CD4-positive, alpha-beta memory T cell (primary cell): Measurements from ENCODE around the gene CCDC110. TPM values are rescaled to one million over a fixed set of nuclear protein-coding genes. Genes with fewer than 3 reads are reported as not detected.

Experiments
- CTCF ChIA-PET: fragments of 350-600 bp; sonication (Branson Sonifier 250); formaldehyde crosslinking; loops from one replicate; lab custom pipeline; 2021; ENCODE audit warnings: inconsistent platforms; ENCODE audit not compliant: partially characterized antibody; lab: Charles Lee
- POLR2A ChIA-PET: fragments of 350-600 bp; sonication (Branson Sonifier 250); formaldehyde crosslinking; loops from one replicate; lab custom pipeline; 2021; ENCODE audit not compliant: partially characterized antibody; lab: Charles Lee
- DNase-seq, 5 donors: peaks; one replicate each; pipeline versions ENCODE4 v3.0.0 to v3.0.0-alpha.2; 2020 to 2022; ENCODE audit warnings: mixed read lengths in 1 of 5
- H3K27ac ChIP-seq: one replicate; pipeline ENCODE4 v1.7.0; 2013; ENCODE audit warnings: low read depth, low read length
- H3K27me3 ChIP-seq: 2 replicates; pipeline ENCODE4 v1.7.0; 2013; ENCODE audit warnings: mild to moderate bottlenecking, low read length, moderate library complexity; ENCODE audit not compliant: insufficient read depth
- H3K36me3 ChIP-seq: 2 replicates; pipeline ENCODE4 v1.7.0; 2013; ENCODE audit warnings: mild to moderate bottlenecking, low read length, moderate library complexity; ENCODE audit not compliant: insufficient read depth
- H3K4me1 ChIP-seq: 2 replicates; pipeline ENCODE4 v1.7.0; 2013; ENCODE audit warnings: mild to moderate bottlenecking, low read length, moderate library complexity; ENCODE audit not compliant: insufficient read depth
- H3K4me3 ChIP-seq, 2 donors: one replicate each; pipeline ENCODE4 v1.7.0; 2013; ENCODE audit warnings: low read length in 2 of 2, mild to moderate bottlenecking in 1 of 2
- H3K9me3 ChIP-seq, 2 donors: one replicate each; pipeline ENCODE4 v1.7.0; 2013; ENCODE audit warnings: low read length in 2 of 2, control low read depth in 1 of 2; ENCODE audit not compliant: control insufficient read depth in 1 of 2
- H3K27ac Mint-ChIP-seq, 7 donors: one replicate each; pipeline ENCODE4 v1.8.0; 2020 to 2021; ENCODE audit warnings: mixed read lengths in 7 of 7, mild to moderate bottlenecking in 6 of 7, inconsistent platforms in 3 of 7, moderate library complexity in 3 of 7
- H3K27me3 Mint-ChIP-seq, 2 donors: one replicate each; pipeline ENCODE4 v1.8.0; 2020 to 2021; ENCODE audit warnings: mixed read lengths in 2 of 2
- H3K36me3 Mint-ChIP-seq, 2 donors: one replicate each; pipeline ENCODE4 v1.8.0; 2020 to 2021; ENCODE audit warnings: mixed read lengths in 2 of 2, inconsistent platforms in 1 of 2, mild to moderate bottlenecking in 1 of 2
- H3K4me1 Mint-ChIP-seq, 4 donors: one replicate each; pipeline ENCODE4 v1.8.0; 2020 to 2021; ENCODE audit warnings: mixed read lengths in 4 of 4, mild to moderate bottlenecking in 1 of 4
- H3K4me3 Mint-ChIP-seq, 8 donors: one replicate each; pipeline ENCODE4 v1.8.0; 2020 to 2021; ENCODE audit warnings: mixed read lengths in 8 of 8, mild to moderate bottlenecking in 7 of 8, moderate library complexity in 6 of 8, inconsistent platforms in 3 of 8
- H3K9me3 Mint-ChIP-seq, 8 donors: one replicate each; pipeline ENCODE4 v1.8.0; 2020 to 2021; ENCODE audit warnings: mixed read lengths in 8 of 8, mild to moderate bottlenecking in 5 of 8, inconsistent platforms in 3 of 8, moderate library complexity in 1 of 8
- intact Hi-C: fragments of 100-400 bp; cut with micrococcal nuclease; formaldehyde crosslinking; loops from one replicate; pipeline ENCODE4 v1.15.1; 2023
- polyA plus RNA-seq, 2 donors: library from polyadenylated mRNA; unstranded; fragments of 300-500 nt; fragmentation: Illumina TruSeq; gene quantifications; one replicate each; pipeline ENCODE4 v1.2.3, GENCODE V29; 2021
- total RNA-seq, 2 experiments: library from RNA; stranded (reverse); gene quantifications; one replicate each; pipeline ENCODE4 v1.2.3, GENCODE V29; 2021

CCDC110 gene
- total and polyA plus RNA-seq, 4 experiments from 2014 or later = 0.19 to 0.90 (median 0.24) TPM; not detected in 1

DNA sequence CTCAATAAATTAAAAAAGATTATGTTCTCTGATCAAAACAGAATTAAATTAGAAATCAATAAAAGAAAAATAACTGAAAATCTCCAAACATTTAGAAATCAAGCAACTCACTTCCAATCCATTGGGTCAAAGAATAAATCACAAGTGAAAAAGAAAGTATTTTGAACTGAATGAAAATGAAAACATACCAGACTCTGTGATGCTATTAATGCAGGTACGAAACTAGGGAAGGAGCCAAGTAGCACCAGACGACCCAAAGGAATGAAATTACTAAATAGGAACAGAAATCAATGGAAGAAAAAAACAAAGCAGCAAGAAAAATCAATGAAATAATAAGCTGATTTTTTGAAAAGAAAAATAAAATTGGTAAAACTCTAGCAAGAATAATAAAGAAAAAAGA lies 15.4 kb downstream of the CCDC110 start:
- Mint-ChIP-seq H3K4me1 (no peaks in the 10 kb centered on the region), H3K27ac (no peak overlapping the region), H3K36me3 (no peaks in the 10 kb centered on the region), H3K4me3 (no peak overlapping the region), H3K9me3 (no peaks in the 10 kb centered on the region), H3K27me3 (peaks cover 9 to 15% of the 10 kb centered on the region in 2 donors)
- Histone ChIP-seq H3K4me1 (no peaks in the 10 kb centered on the region), H3K27me3 (no peaks in the 10 kb centered on the region), H3K36me3 (no peaks in the 10 kb centered on the region), H3K9me3 (no peaks in the 10 kb centered on the region), H3K4me3 (no peak overlapping the region), H3K27ac (no peak overlapping the region)
- CTCF ChIA-PET = interaction anchor here (0.8 to 1.0 kb wide), 2 partner anchors 17 to 53 kb away, joined by 3 read pairs; no protein-coding TSS in a partner anchor
- intact Hi-C loops = no loop called here
- POLR2A ChIA-PET = no interaction called here
- DNase-seq = no peak

DNA sequence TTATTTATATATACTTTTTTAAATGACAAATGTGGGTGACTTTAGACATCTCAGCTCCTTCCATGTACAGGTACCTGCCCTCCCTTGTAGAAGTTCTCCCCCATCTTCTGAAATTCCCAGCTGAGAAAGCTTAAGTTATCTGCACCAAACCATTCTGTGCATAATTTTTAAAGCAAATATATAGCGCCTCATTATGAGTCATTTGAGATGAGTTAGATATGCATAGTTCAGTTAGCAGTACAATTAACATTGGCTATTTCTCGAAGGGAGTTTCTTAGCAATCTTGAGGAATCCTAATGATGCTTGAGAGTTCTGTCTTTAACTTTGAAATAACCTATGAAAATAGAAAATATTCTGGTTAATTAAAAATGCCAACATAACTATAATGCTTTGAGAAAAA lies 26.3 kb downstream of the CCDC110 start:
- H3K4me1 Mint-ChIP-seq = no peaks in the 10 kb centered on the region
- Histone ChIP-seq H3K9me3 (no peaks in the 10 kb centered on the region), H3K27me3 (no peaks in the 10 kb centered on the region), H3K27ac (no peak overlapping the region), H3K4me3 (no peak overlapping the region), H3K4me1 (no peaks in the 10 kb centered on the region), H3K36me3 (no peaks in the 10 kb centered on the region)
- intact Hi-C loops = no loop called here
- H3K27ac Mint-ChIP-seq = no peak overlapping the region
- POLR2A ChIA-PET = no interaction called here
- H3K4me3 Mint-ChIP-seq = no peak overlapping the region
- no peaks in the 10 kb centered on the region for H3K36me3 Mint-ChIP-seq
- DNase-seq = no peak
- CTCF ChIA-PET = no interaction called here
- H3K27me3 Mint-ChIP-seq = peaks cover 3 to 5% of the 10 kb centered on the region in 2 donors
- no peaks in the 10 kb centered on the region for H3K9me3 Mint-ChIP-seq

DNA sequence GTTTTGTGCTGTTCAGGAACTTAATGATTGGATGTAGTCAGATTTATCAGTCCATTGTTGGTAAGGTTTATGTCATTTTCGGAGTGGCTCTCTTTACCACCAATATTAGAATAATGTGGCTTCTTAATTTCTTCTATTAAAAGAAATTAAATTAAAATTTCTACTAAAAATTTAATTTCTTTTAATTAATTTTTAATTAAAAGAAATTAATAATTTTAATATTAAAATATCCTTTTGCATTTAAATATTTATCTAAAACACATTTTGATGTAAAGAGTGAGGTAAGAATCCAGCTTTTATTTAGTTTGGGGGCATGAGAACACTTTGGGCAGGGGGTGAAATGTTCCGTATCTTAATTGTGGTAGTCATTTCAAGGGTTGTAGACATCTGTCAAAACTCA lies 30.1 kb downstream of the CCDC110 start:
- CTCF ChIA-PET = no interaction called here
- Histone ChIP-seq H3K4me1 (no peaks in the 10 kb centered on the region), H3K4me3 (no peak overlapping the region), H3K9me3 (no peaks in the 10 kb centered on the region), H3K27ac (no peak overlapping the region), H3K36me3 (no peaks in the 10 kb centered on the region), H3K27me3 (no peaks in the 10 kb centered on the region)
- intact Hi-C loops = no loop called here
- no peak overlapping the region for H3K27ac Mint-ChIP-seq
- H3K4me3 Mint-ChIP-seq = no peak overlapping the region
- no peak for DNase-seq
- no peaks in the 10 kb centered on the region for H3K36me3 Mint-ChIP-seq
- peaks cover 2 to 3% of the 10 kb centered on the region in 2 donors for H3K27me3 Mint-ChIP-seq
- no peaks in the 10 kb centered on the region for H3K4me1 Mint-ChIP-seq
- POLR2A ChIA-PET = no interaction called here
- no peaks in the 10 kb centered on the region for H3K9me3 Mint-ChIP-seq

DNA sequence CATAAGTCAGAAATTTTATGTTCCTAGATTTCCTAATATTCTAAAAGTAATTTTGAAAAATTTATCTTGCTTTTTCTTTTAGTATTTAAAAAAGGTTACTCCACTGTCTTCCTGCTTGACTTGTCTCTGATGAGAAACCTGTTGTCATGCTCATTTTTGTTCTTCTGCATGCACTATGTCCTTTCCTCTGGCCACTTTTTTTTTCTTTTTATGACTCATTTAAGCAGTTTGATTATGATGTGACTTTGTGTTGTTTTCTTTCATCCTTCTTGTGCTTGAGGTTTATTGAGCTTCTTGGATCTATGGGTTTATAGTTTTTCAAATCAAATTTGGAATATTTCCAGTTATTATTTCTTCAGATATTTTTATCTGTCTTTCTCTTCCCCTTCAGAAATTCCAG lies 33.7 kb downstream of the CCDC110 start:
- intact Hi-C loops = no loop called here
- no peaks in the 10 kb centered on the region for H3K9me3 ChIP-seq
- POLR2A ChIA-PET = no interaction called here
- no peaks in the 10 kb centered on the region for H3K9me3 Mint-ChIP-seq
- DNase-seq = no peak
- no peaks in the 10 kb centered on the region for H3K36me3 Mint-ChIP-seq
- CTCF ChIA-PET = no interaction called here
- no peaks in the 10 kb centered on the region for H3K36me3 ChIP-seq
- H3K27ac ChIP-seq = no peak overlapping the region
- H3K4me3 Mint-ChIP-seq = no peak overlapping the region
- H3K27me3 Mint-ChIP-seq = no peaks in the 10 kb centered on the region
- H3K4me3 ChIP-seq = no peak overlapping the region
- H3K27ac Mint-ChIP-seq = no peak overlapping the region
- no peaks in the 10 kb centered on the region for H3K4me1 ChIP-seq
- no peaks in the 10 kb centered on the region for H3K27me3 ChIP-seq
- no peaks in the 10 kb centered on the region for H3K4me1 Mint-ChIP-seq

DNA sequence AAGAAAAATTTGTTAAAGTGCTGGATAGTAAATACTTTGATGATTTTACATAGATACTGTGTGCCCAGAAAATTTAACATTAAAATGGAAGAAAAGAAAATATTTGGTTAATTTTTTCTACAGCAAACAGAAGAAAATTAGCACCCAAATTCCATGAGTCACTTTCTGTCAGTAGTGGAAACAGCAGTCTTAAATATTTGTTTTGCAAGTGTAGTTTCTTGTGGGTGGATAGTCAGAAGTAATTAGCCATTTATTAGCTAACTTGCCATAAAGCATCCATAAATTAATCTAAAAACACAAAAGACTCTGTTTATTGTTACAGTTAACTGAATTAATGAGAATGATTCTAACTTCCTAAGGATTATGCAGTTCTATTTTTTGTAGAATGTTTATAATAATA lies 36.1 kb downstream of the CCDC110 start:
- H3K27me3 ChIP-seq = no peaks in the 10 kb centered on the region
- ChIA-PET POLR2A (no interaction called here), CTCF (interaction anchor here (1.9 kb wide), 1 partner anchor 10 kb away, joined by 7 read pairs; the partner anchor contains the start of gene UFSP2)
- H3K4me3 ChIP-seq = no peak overlapping the region
- no peaks in the 10 kb centered on the region for H3K36me3 Mint-ChIP-seq
- no peaks in the 10 kb centered on the region for H3K4me1 ChIP-seq
- H3K36me3 ChIP-seq = no peaks in the 10 kb centered on the region
- H3K9me3 ChIP-seq = no peaks in the 10 kb centered on the region
- H3K27ac ChIP-seq = no peak overlapping the region
- H3K4me1 Mint-ChIP-seq = no peaks in the 10 kb centered on the region
- no peak for DNase-seq
- H3K27ac Mint-ChIP-seq = no peak overlapping the region
- no peaks in the 10 kb centered on the region for H3K9me3 Mint-ChIP-seq
- H3K4me3 Mint-ChIP-seq = no peak overlapping the region
- H3K27me3 Mint-ChIP-seq = peaks cover 0 to 3% of the 10 kb centered on the region in 2 donors
- intact Hi-C loops = no loop called here

DNA sequence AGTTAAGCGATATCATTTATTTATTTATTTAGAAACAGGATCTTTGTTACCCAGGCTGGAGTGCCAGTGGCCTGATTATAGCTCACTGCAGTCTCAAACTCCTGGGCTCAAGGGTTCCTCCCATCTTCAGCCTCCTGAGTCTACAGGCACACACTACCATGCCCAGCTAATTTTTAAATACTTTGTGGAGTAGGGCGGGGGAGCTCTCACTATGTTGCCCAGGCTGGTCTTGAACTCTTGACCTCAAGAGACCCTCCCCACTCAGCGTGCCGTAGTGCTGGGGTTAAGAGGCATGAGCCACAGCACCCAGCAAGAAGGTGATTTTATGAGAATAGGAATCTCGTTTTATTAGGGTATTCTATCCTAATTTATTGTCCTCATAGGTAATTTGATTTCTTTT lies 41.9 kb downstream of the CCDC110 start:
- H3K27ac ChIP-seq = no peak overlapping the region
- ChIA-PET CTCF (no interaction called here), POLR2A (no interaction called here)
- no peaks in the 10 kb centered on the region for H3K36me3 ChIP-seq
- H3K27me3 ChIP-seq = no peaks in the 10 kb centered on the region
- Mint-ChIP-seq H3K27ac (peak overlapping the region in 2 of 7 donors; percentile 12 to 53), H3K27me3 (peaks cover 2 to 5% of the 10 kb centered on the region in 2 donors), H3K4me3 (no peak overlapping the region), H3K4me1 (peaks cover 7 to 19% (median 10%) of the 10 kb centered on the region in 4 donors), H3K36me3 (peaks cover 0 to 15% of the 10 kb centered on the region in 2 donors), H3K9me3 (no peaks in the 10 kb centered on the region)
- H3K4me3 ChIP-seq = no peak overlapping the region
- peaks cover 10% of the 10 kb centered on the region for H3K4me1 ChIP-seq
- DNase-seq = peak in 1 of 5 donors; percentile 34
- H3K9me3 ChIP-seq = no peaks in the 10 kb centered on the region
- intact Hi-C loops = no loop called here

DNA sequence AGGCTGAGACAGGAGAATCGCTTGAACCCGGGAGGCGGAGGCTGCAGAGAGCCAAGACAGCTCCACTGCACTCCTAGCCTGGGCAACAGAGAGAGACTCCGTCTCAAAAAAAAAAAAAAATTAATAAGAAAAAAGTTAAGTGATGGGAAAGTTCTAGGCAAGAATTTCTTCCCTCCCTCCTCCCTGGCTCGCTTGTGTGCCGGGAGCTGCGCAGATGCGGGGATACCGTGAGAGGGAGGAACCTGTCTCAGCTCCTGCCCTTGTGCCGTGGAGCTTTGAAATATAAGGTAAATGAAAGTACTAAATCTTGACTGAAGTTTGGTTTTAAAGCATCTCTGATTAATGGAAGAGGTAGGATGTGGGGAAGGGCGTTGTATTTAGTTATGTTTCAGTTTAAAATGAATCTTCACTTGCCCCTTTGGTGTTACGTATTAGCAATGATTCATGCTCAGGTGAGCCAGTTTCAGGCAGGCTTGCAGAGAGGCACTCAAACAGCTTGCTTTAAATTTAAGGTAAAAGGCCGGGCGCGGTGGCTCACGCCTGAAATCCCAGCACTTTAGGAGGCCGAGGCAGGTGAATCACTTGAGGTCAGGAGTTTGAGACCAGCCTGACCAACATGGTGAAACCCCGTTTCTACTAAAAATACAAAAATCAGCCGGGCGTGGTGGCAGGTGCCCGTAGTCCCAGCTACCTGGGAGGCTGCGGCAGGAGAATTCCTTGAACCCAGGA lies 44.4 kb downstream of the CCDC110 start:
- peaks cover 24% of the 10 kb centered on the region for H3K4me1 ChIP-seq
- H3K36me3 ChIP-seq = no peaks in the 10 kb centered on the region
- Mint-ChIP-seq H3K27me3 (peaks cover 2 to 5% of the 10 kb centered on the region in 2 donors), H3K4me3 (peak overlapping the region in 7 of 8 donors; percentile 0 to 58 (median 42)), H3K27ac (peak overlapping the region in 6 of 7 donors; percentile 38 to 92 (median 76)), H3K36me3 (peaks cover 0 to 19% of the 10 kb centered on the region in 2 donors), H3K4me1 (peaks cover 15 to 36% (median 22%) of the 10 kb centered on the region in 4 donors), H3K9me3 (no peaks in the 10 kb centered on the region)
- DNase-seq = peak in 3 of 5 donors; percentile 7 to 39 (median 11)
- POLR2A ChIA-PET = interaction anchor here (1.2 to 5.4 kb wide), 5 partner anchors 32 to 218 kb away, joined by 4 to 94 read pairs (median 6); partner anchors contain the start of genes ANKRD37, LRP2BP and SNX25
- no peaks in the 10 kb centered on the region for H3K27me3 ChIP-seq
- H3K27ac ChIP-seq = no peak overlapping the region
- H3K9me3 ChIP-seq = no peaks in the 10 kb centered on the region
- intact Hi-C loops = no loop called here
- no peak overlapping the region for H3K4me3 ChIP-seq
- CTCF ChIA-PET = interaction anchor here (0.9 to 2.3 kb wide), 4 partner anchors 24 to 218 kb away, joined by 3 to 10 read pairs (median 4); no protein-coding TSS in a partner anchor
